ENCODE measurements around the gene NDUFA9. TPM values are rescaled to one million over a fixed set of nuclear protein-coding genes. Genes with fewer than 3 reads are reported as not detected.

The NDUFA9 gene
- total RNA-seq = 100 to 1,000 TPM; 100 to 108 TPM

GRCh38 chr12:4648501-4649357 is at the start of gene NDUFA9, which contains the start of gene AKAP3:
Gene NDUFA9, plus strand, starts transcription at chr12:4649114. Its CDS starts 13 bp downstream, at chr12:4649127.
Gene AKAP3, minus strand, starts transcription at chr12:4649051. Its CDS starts 10,855 bp downstream, at chr12:4638196.
- H3K4me1 Mint-ChIP-seq = peaks cover 34% of the 10 kb centered on the region
- POLR2A ChIA-PET = interaction anchor here (0.7 to 1.6 kb wide), 6 partner anchors 44 to 896 kb away, joined by 3 to 8 read pairs (median 4); partner anchors contain the start of genes CRACR2A and RAD51AP1
- peaks cover 3% of the 10 kb centered on the region for H3K36me3 Mint-ChIP-seq

GRCh38 chr12:4603421-4603820 is 45.5 kb upstream of the NDUFA9 start:
- H3K27me3 Mint-ChIP-seq = peaks cover 25% of the 10 kb centered on the region
- no peak overlapping the region for H3K4me3 Mint-ChIP-seq
- H3K36me3 Mint-ChIP-seq = peaks cover 11% of the 10 kb centered on the region
- no peak overlapping the region for H3K27ac Mint-ChIP-seq
- ATAC-seq (ENCODE audit: low read depth) (no peak), DNase-seq (no peak)
- peaks cover 5% of the 10 kb centered on the region for H3K4me1 Mint-ChIP-seq
- H3K9me3 Mint-ChIP-seq = no peaks in the 10 kb centered on the region
- POLR2A ChIA-PET = no interaction called here

More at GRCh38 chr12:4648501-4649357, at the start of gene NDUFA9, which contains the start of gene AKAP3:
- ATAC-seq (ENCODE audit: low read depth) = peak; percentile 93
- DNase-seq = peak; percentile 80
- Mint-ChIP-seq H3K27ac (peak within 1 kb of the TSS; percentile 96), H3K27me3 (no peaks in the 10 kb centered on the region), H3K9me3 (no peaks in the 10 kb centered on the region), H3K4me3 (peak within 1 kb of the TSS; percentile 99)

- DNase-seq (no peak), ATAC-seq (ENCODE audit: low read depth) (no peak)
- POLR2A ChIA-PET = no interaction called here
- peaks cover 25% of the 10 kb centered on the region for H3K27me3 Mint-ChIP-seq
- H3K36me3 Mint-ChIP-seq = peaks cover 11% of the 10 kb centered on the region
- peaks cover 5% of the 10 kb centered on the region for H3K4me1 Mint-ChIP-seq
- no peaks in the 10 kb centered on the region for H3K9me3 Mint-ChIP-seq
- no peak overlapping the region for H3K27ac Mint-ChIP-seq
- H3K4me3 Mint-ChIP-seq = no peak overlapping the region
Measured at GRCh38 chr12:4603946-4604345, 45.0 kb upstream of the NDUFA9 start.

GRCh38 chr12:4604684-4605193 is 44.2 kb upstream of the NDUFA9 start:
- peak overlapping the region; percentile 87 for H3K27ac Mint-ChIP-seq
- H3K9me3 Mint-ChIP-seq = no peaks in the 10 kb centered on the region
- peaks cover 11% of the 10 kb centered on the region for H3K36me3 Mint-ChIP-seq
- peak; percentile 85 for DNase-seq
- POLR2A ChIA-PET = interaction anchor here (1.5 kb wide), 1 partner anchor 44 kb away, joined by 4 read pairs; the partner anchor contains the start of genes AKAP3 and NDUFA9
- H3K4me3 Mint-ChIP-seq = peak overlapping the region; percentile 94
- peaks cover 25% of the 10 kb centered on the region for H3K27me3 Mint-ChIP-seq
- H3K4me1 Mint-ChIP-seq = peaks cover 5% of the 10 kb centered on the region
- peak; percentile 96 for ATAC-seq (ENCODE audit: low read depth)

DNA sequence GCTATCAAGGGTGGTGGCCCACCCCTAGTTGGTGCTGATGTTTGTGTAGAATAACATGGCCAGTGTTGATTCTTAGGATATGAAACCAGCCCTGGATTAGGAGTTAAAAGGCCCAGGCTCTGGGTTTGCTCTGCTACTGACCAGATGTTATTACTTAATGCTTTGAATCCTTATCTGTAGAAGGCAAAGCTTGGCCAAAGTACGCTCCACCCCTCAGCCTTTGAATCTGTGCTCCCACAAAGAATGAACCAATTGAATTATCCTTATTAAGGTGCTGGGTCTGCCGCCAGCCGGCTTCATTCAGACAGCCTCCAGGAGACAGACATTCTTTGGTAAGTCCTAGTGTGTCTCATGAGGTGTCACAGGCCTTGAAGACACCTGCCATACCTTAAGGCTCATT is 41.9 kb upstream of the NDUFA9 start:
- Mint-ChIP-seq H3K27me3 (peaks cover 16% of the 10 kb centered on the region), H3K4me1 (peaks cover 5% of the 10 kb centered on the region), H3K27ac (no peak overlapping the region), H3K4me3 (no peak overlapping the region), H3K36me3 (peaks cover 13% of the 10 kb centered on the region), H3K9me3 (no peaks in the 10 kb centered on the region)
- POLR2A ChIA-PET = no interaction called here
- ATAC-seq (ENCODE audit: low read depth) (no peak), DNase-seq (no peak)

- H3K4me3 Mint-ChIP-seq = no peak overlapping the region
- ATAC-seq (ENCODE audit: low read depth) = no peak
Measured at GRCh38 chr12:4609071-4609470, 39.8 kb upstream of the NDUFA9 start.

DNA sequence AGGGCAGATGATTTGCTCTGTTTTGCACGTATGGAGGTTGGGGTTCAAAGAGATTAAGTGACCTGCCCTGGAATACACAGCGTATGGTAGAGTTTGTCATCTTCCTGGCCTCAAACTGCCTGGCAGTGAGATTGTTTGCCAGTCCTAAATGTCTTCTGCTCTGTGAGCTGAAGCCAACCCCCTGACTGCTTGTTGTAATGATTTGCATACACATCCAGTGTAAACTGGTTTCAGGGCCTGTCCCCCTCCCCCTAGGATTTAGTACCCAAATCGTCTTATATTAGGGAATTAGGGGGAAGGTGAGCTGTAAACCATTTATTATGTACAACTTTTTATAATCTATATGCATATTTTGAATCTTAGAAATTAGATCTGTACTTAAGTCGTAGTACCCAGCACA is 38.4 kb upstream of the NDUFA9 start:
- H3K4me1 Mint-ChIP-seq = peaks cover 5% of the 10 kb centered on the region
- no peak for DNase-seq
- no peaks in the 10 kb centered on the region for H3K27me3 Mint-ChIP-seq
- H3K36me3 Mint-ChIP-seq = peaks cover 21% of the 10 kb centered on the region
- POLR2A ChIA-PET = no interaction called here
- no peaks in the 10 kb centered on the region for H3K9me3 Mint-ChIP-seq
- ATAC-seq (ENCODE audit: low read depth) = no peak
- no peak overlapping the region for H3K4me3 Mint-ChIP-seq
- no peak overlapping the region for H3K27ac Mint-ChIP-seq

More at GRCh38 chr12:4609071-4609470, 39.8 kb upstream of the NDUFA9 start:
- POLR2A ChIA-PET = no interaction called here
- Mint-ChIP-seq H3K9me3 (no peaks in the 10 kb centered on the region), H3K27ac (no peak overlapping the region), H3K4me1 (peaks cover 5% of the 10 kb centered on the region), H3K27me3 (no peaks in the 10 kb centered on the region), H3K36me3 (peaks cover 16% of the 10 kb centered on the region)
- no peak for DNase-seq

GRCh38 chr12:4615667-4616066 is 33.2 kb upstream of the NDUFA9 start:
- Mint-ChIP-seq H3K9me3 (no peaks in the 10 kb centered on the region), H3K36me3 (peaks cover 12% of the 10 kb centered on the region), H3K27ac (no peak overlapping the region), H3K4me3 (no peak overlapping the region), H3K4me1 (peaks cover 1% of the 10 kb centered on the region), H3K27me3 (no peaks in the 10 kb centered on the region)
- ATAC-seq (ENCODE audit: low read depth) = no peak
- POLR2A ChIA-PET = no interaction called here
- DNase-seq = no peak

DNA sequence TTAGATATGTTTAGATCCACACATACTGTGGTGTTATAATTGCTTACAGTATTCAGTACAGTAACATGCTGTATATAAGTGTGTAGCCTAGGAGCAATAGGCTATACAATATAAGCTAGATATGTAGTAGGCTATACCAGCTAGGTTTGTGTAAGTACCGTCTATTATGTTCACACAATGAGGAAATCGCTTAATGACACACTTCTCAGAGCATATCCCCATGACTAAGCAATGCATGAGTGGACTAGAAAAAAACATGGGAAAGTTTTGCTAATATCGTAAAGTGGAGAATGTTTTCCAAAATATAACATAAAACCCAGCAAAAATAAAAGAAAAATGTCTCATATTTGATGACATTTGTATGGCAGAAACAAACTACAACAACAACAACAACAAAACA is 27.4 kb upstream of the NDUFA9 start:
- DNase-seq (no peak), ATAC-seq (ENCODE audit: low read depth) (no peak)
- no peak overlapping the region for H3K4me3 Mint-ChIP-seq
- no peaks in the 10 kb centered on the region for H3K9me3 Mint-ChIP-seq
- no peaks in the 10 kb centered on the region for H3K4me1 Mint-ChIP-seq
- POLR2A ChIA-PET = no interaction called here
- no peaks in the 10 kb centered on the region for H3K36me3 Mint-ChIP-seq
- peaks cover 8% of the 10 kb centered on the region for H3K27me3 Mint-ChIP-seq
- H3K27ac Mint-ChIP-seq = no peak overlapping the region

- POLR2A ChIA-PET = no interaction called here
- DNase-seq (no peak), ATAC-seq (ENCODE audit: low read depth) (no peak)
- Mint-ChIP-seq H3K27ac (no peak overlapping the region), H3K4me3 (no peak overlapping the region), H3K4me1 (no peaks in the 10 kb centered on the region), H3K9me3 (no peaks in the 10 kb centered on the region), H3K36me3 (no peaks in the 10 kb centered on the region), H3K27me3 (peaks cover 15% of the 10 kb centered on the region)
Measured at GRCh38 chr12:4626543-4626942, 22.4 kb upstream of the NDUFA9 start.

- H3K36me3 Mint-ChIP-seq = no peaks in the 10 kb centered on the region
- POLR2A ChIA-PET = no interaction called here
- no peak overlapping the region for H3K4me3 Mint-ChIP-seq
- H3K27ac Mint-ChIP-seq = no peak overlapping the region
- H3K4me1 Mint-ChIP-seq = no peaks in the 10 kb centered on the region
- H3K27me3 Mint-ChIP-seq = peaks cover 11% of the 10 kb centered on the region
- ATAC-seq (ENCODE audit: low read depth) (no peak), DNase-seq (no peak)
- no peaks in the 10 kb centered on the region for H3K9me3 Mint-ChIP-seq
Measured at GRCh38 chr12:4628406-4628805, 20.5 kb upstream of the NDUFA9 start.

GRCh38 chr12:4630262-4630661 is 18.7 kb upstream of the NDUFA9 start:
- ATAC-seq (ENCODE audit: low read depth) (no peak), DNase-seq (no peak)
- Mint-ChIP-seq H3K4me3 (no peak overlapping the region), H3K27ac (no peak overlapping the region), H3K9me3 (no peaks in the 10 kb centered on the region), H3K27me3 (peaks cover 11% of the 10 kb centered on the region), H3K36me3 (no peaks in the 10 kb centered on the region), H3K4me1 (no peaks in the 10 kb centered on the region)
- POLR2A ChIA-PET = no interaction called here

DNA sequence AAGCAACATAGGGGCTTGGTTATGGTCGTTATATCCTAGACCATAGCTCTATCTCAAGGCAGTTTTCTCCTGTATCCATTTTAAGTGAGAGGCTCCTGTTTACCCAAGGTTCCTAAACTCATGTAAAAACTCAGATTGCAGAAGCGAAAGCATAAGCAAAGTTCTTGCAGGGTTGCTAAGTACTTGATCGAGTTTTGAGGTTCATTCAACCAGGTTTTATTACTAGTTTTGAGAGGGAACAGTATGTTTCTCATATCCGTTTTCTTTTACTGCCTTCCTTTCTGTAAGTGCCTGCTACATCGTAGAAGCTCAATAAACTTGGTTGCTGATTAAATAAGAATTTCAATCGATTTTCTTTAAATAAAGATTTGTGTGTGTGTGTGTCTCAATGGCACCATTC is 5.2 kb upstream of the NDUFA9 start:
- H3K27ac Mint-ChIP-seq = no peak overlapping the region
- no peak overlapping the region for H3K4me3 Mint-ChIP-seq
- H3K36me3 Mint-ChIP-seq = no peaks in the 10 kb centered on the region
- ATAC-seq (ENCODE audit: low read depth) (no peak), DNase-seq (no peak)
- no peaks in the 10 kb centered on the region for H3K27me3 Mint-ChIP-seq
- POLR2A ChIA-PET = no interaction called here
- H3K9me3 Mint-ChIP-seq = no peaks in the 10 kb centered on the region
- H3K4me1 Mint-ChIP-seq = peaks cover 6% of the 10 kb centered on the region

GRCh38 chr12:4645023-4645422 is 3.9 kb upstream of the NDUFA9 start:
- Mint-ChIP-seq H3K27ac (no peak overlapping the region), H3K4me1 (peaks cover 12% of the 10 kb centered on the region), H3K36me3 (no peaks in the 10 kb centered on the region), H3K27me3 (no peaks in the 10 kb centered on the region), H3K9me3 (no peaks in the 10 kb centered on the region), H3K4me3 (no peak overlapping the region)
- POLR2A ChIA-PET = no interaction called here
- DNase-seq (no peak), ATAC-seq (ENCODE audit: low read depth) (no peak)

Data from activated naive CD8-positive, alpha-beta T cell treated with anti-CD3 and anti-CD28 coated beads, Interleukin-2, amount 10 ng/mL, durations not matched to agents 7 days and 5 days (primary cell).